GM23338 (cell line): ENCODE measurements around the gene STX5. TPM values are rescaled to one million over a fixed set of nuclear protein-coding genes. Genes with fewer than 3 reads are reported as not detected.

ENCODE experiments used
- ATAC-seq: fragments of 200-7000 bp; cut with Tn5 transposase; 3 replicates; pipeline ENCODE4 v1.9.1; 2020
- DNase-seq: peaks from one replicate; pipeline ENCODE4 v3.0.0-alpha.2; 2015; ENCODE audit warnings: low spot score
- H2AFZ ChIP-seq: fragments of 200-600 bp; sonication (generic); 2 replicates; pipeline ENCODE4 v1.8.0; 2016; ENCODE audit warnings: antibody characterized with exemption, mild to moderate bottlenecking, moderate library complexity
- H3F3A ChIP-seq: fragments of 200-600 bp; sonication (generic); replicated peaks from 2 replicates; pipeline ENCODE4 v1.8.0; 2017; ENCODE audit warnings: antibody characterized with exemption, mixed run types, low read depth
- H3K27ac ChIP-seq: fragments of 200-600 bp; sonication (generic); 2 replicates; pipeline ENCODE4 v1.6.1; 2016; ENCODE audit warnings: low read depth
- H3K27me3 ChIP-seq: fragments of 200-600 bp; sonication (generic); 2 replicates; pipeline ENCODE4 v1.8.0; 2016; ENCODE audit warnings: mild to moderate bottlenecking, mixed run types, moderate library complexity; ENCODE audit not compliant: insufficient read depth
- H3K36me3 ChIP-seq: fragments of 200-600 bp; sonication (generic); 2 replicates; pipeline ENCODE4 v1.8.0; 2016; ENCODE audit warnings: mild to moderate bottlenecking; ENCODE audit not compliant: insufficient read depth
- H3K4me1 ChIP-seq: fragments of 200-600 bp; sonication (generic); 2 replicates; pipeline ENCODE4 v1.8.0; 2016; ENCODE audit warnings: mild to moderate bottlenecking, moderate library complexity; ENCODE audit not compliant: insufficient read depth
- H3K4me2 ChIP-seq: fragments of 200-600 bp; sonication (generic); 2 replicates; pipeline ENCODE4 v1.7.1; 2017; ENCODE audit warnings: mixed run types
- H3K4me3 ChIP-seq: fragments of 200-600 bp; sonication (generic); 2 replicates; pipeline ENCODE4 v1.6.1; 2016; ENCODE audit warnings: mixed run types
- H3K79me2 ChIP-seq: fragments of 200-600 bp; sonication (generic); replicated peaks from 2 replicates; pipeline ENCODE4 v1.8.0; 2017; ENCODE audit warnings: mild to moderate bottlenecking; ENCODE audit not compliant: insufficient read depth
- H3K9me2 ChIP-seq: fragments of 200-600 bp; sonication (generic); 2 replicates; pipeline ENCODE4 v1.8.0; 2017; ENCODE audit not compliant: insufficient read depth
- H4K20me1 ChIP-seq: fragments of 200-600 bp; sonication (generic); replicated peaks from 2 replicates; pipeline ENCODE4 v1.8.0; 2017; ENCODE audit warnings: mild to moderate bottlenecking; ENCODE audit not compliant: insufficient read depth
- H3K27ac Mint-ChIP-seq: 2 replicates; pipeline ENCODE4 v1.8.0; 2020; ENCODE audit warnings: inconsistent platforms, mild to moderate bottlenecking, moderate library complexity, mixed read lengths
- H3K27me3 Mint-ChIP-seq: 3 replicates; pipeline ENCODE4 v1.8.0; 2022; ENCODE audit warnings: low read depth, mild to moderate bottlenecking, moderate library complexity, mixed read lengths, inconsistent platforms; ENCODE audit not compliant: insufficient read depth, poor library complexity
- H3K36me3 Mint-ChIP-seq: 3 replicates; pipeline ENCODE4 v1.8.0; 2021; ENCODE audit warnings: low read depth, mild to moderate bottlenecking, inconsistent platforms, moderate library complexity, mixed read lengths
- H3K4me1 Mint-ChIP-seq: 3 replicates; pipeline ENCODE4 v1.8.0; 2020; ENCODE audit warnings: mild to moderate bottlenecking, inconsistent platforms, mixed read lengths
- H3K4me3 Mint-ChIP-seq: 3 replicates; pipeline ENCODE4 v1.8.0; 2021; ENCODE audit warnings: moderate library complexity, mild to moderate bottlenecking, inconsistent platforms, mixed read lengths
- H3K9me3 Mint-ChIP-seq: 3 replicates; pipeline ENCODE4 v1.8.0; 2020; ENCODE audit warnings: moderate library complexity, mild to moderate bottlenecking, inconsistent platforms, mixed read lengths
- CREB1 ChIP-seq: fragments of 250-450 bp; sonication (Bioruptor Pico); IDR thresholded peaks from 2 replicates; pipeline ENCODE4 v1.5.0; 2020; ENCODE audit warnings: low read depth, mild to moderate bottlenecking, moderate library complexity
- CTCF ChIP-seq, 2 experiments: fragments of 200-600 bp in 1 of 2; sonication (generic) in 1 of 2; conservative IDR thresholded peaks; 2 replicates each; pipeline versions ENCODE4 v1.5.1 to v1.6.1; 2016 to 2017; ENCODE audit warnings: antibody characterized with exemption in 2 of 2, low read depth in 2 of 2, mild to moderate bottlenecking in 2 of 2, moderate library complexity in 1 of 2
- ETS1 ChIP-seq: IDR thresholded peaks from 2 replicates; pipeline ENCODE4 v1.6.1; 2016; ENCODE audit warnings: antibody characterized with exemption
- EZH2 ChIP-seq: fragments of 200-600 bp; sonication (generic); IDR thresholded peaks from one replicate; pipeline ENCODE4 v1.8.0; 2017; ENCODE audit warnings: antibody characterized with exemption, mild to moderate bottlenecking, low read depth; ENCODE audit not compliant: unreplicated experiment
- EZH2phosphoT487 ChIP-seq: fragments of 200-600 bp; sonication (generic); IDR thresholded peaks from one replicate; pipeline ENCODE4 v1.8.1; 2018; ENCODE audit warnings: antibody characterized with exemption; ENCODE audit not compliant: unreplicated experiment
- POLR2AphosphoS5 ChIP-seq: IDR thresholded peaks from 2 replicates; pipeline ENCODE4 v1.6.1; 2016; ENCODE audit warnings: antibody characterized with exemption, low read depth
- ZNF331 ChIP-seq: fragments of 250-450 bp; sonication (Bioruptor Pico); IDR thresholded peaks from 2 replicates; pipeline ENCODE4 v1.5.0; 2020; ENCODE audit warnings: low read depth, mild to moderate bottlenecking, moderate library complexity
- polyA plus RNA-seq: library from polyadenylated mRNA; unstranded; fragments of >200 nt; fragmentation: Nextera tagmentation; extraction: Ambion mirVana; gene quantifications from 2 replicates; pipeline ENCODE4 v1.2.1, GENCODE V29; 2016
- total RNA-seq: library from RNA; depleted of rRNA; stranded (reverse); fragments of >200 nt; shearing (Covaris generic); gene quantifications from 2 replicates; pipeline ENCODE4 v1.2.3, GENCODE V29; 2014
- TF ChIP-seq, protein P1 (sequence below): IDR thresholded peaks from one replicate; pipeline ENCODE4 v1.6.1; 2018; ENCODE audit warnings: antibody characterized with exemption; ENCODE audit not compliant: unreplicated experiment

The STX5 gene
- total and polyA plus RNA-seq, 2 experiments from 2014 or later: 7.7 to 22.2 TPM

GRCh38 chr11:62791501-62792201 lies 40.2 kb downstream of the STX5 start, which contains the start of gene TMEM223:
Gene TMEM223 (minus strand): TSS chr11:62792006. CDS start chr11:62791994, 12 bp downstream.
- DNase-seq (peak; percentile 94), ATAC-seq (peak; percentile 80)
- Histone ChIP-seq H3K79me2 (peaks cover 40% of the 10 kb centered on the region), H3K9me2 (no peaks in the 10 kb centered on the region), H4K20me1 (peaks cover 3% of the 10 kb centered on the region), H3K4me1 (peaks cover 11% of the 10 kb centered on the region; the same call in 1 of the 2 replicates), H2AFZ (peak within 1 kb of the TSS; percentile 80; the same call in 1 of the 2 replicates), H3K36me3 (peaks cover 43% of the 10 kb centered on the region), H3F3A (peaks cover 63% of the 10 kb centered on the region), H3K27ac (peak within 1 kb of the TSS; percentile 85), H3K27me3 (no peaks in the 10 kb centered on the region), H3K4me3 (peak within 1 kb of the TSS; percentile 98), H3K4me2 (peak within 1 kb of the TSS; percentile 97)
- H3K9me3 Mint-ChIP-seq: no peaks in the 10 kb centered on the region; the same call in 2 of the 3 replicates
- H3K36me3 Mint-ChIP-seq: peaks cover 77% of the 10 kb centered on the region
- H3K4me1 Mint-ChIP-seq: peaks cover 26% of the 10 kb centered on the region
- H3K4me3 Mint-ChIP-seq: peak within 1 kb of the TSS; percentile 94
- TF ChIP-seq CREB1 (CRISPR knock-in tag) (peak; percentile 38; the same call in 1 of the 2 replicates), CTCF (conservative IDR thresholded peaks at IDR 0.05; ENCODE audit: low read depth in 2 of 2) (peak in 1 of 2 experiments; percentile 24; a peak in 1 of 4 replicates), ZNF331 (CRISPR knock-in tag) (no peak), EZH2 (no peak), POLR2AphosphoS5 (peak; percentile 97), EZH2phosphoT487 (no peak), ETS1 (peak; percentile 82)
- TF ChIP-seq, protein P1, sequence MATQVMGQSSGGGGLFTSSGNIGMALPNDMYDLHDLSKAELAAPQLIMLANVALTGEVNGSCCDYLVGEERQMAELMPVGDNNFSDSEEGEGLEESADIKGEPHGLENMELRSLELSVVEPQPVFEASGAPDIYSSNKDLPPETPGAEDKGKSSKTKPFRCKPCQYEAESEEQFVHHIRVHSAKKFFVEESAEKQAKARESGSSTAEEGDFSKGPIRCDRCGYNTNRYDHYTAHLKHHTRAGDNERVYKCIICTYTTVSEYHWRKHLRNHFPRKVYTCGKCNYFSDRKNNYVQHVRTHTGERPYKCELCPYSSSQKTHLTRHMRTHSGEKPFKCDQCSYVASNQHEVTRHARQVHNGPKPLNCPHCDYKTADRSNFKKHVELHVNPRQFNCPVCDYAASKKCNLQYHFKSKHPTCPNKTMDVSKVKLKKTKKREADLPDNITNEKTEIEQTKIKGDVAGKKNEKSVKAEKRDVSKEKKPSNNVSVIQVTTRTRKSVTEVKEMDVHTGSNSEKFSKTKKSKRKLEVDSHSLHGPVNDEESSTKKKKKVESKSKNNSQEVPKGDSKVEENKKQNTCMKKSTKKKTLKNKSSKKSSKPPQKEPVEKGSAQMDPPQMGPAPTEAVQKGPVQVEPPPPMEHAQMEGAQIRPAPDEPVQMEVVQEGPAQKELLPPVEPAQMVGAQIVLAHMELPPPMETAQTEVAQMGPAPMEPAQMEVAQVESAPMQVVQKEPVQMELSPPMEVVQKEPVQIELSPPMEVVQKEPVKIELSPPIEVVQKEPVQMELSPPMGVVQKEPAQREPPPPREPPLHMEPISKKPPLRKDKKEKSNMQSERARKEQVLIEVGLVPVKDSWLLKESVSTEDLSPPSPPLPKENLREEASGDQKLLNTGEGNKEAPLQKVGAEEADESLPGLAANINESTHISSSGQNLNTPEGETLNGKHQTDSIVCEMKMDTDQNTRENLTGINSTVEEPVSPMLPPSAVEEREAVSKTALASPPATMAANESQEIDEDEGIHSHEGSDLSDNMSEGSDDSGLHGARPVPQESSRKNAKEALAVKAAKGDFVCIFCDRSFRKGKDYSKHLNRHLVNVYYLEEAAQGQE: no peak
- H3K27me3 Mint-ChIP-seq: peaks cover 21% of the 10 kb centered on the region
- H3K27ac Mint-ChIP-seq: peak within 1 kb of the TSS; percentile 89
